DND-41 (cell line): ENCODE results near the gene MANSC4.

Experiments used
- ATAC-seq: fragments of 200-7000 bp; cut with Tn5 transposase; 3 replicates; pipeline ENCODE4 v1.9.1; 2021; ENCODE audit warnings: low read depth; ENCODE audit not compliant: insufficient read depth
- DNase-seq: peaks from one replicate; pipeline ENCODE4 v3.0.0-alpha.2; 2020
- H2AFZ ChIP-seq: 2 replicates; pipeline ENCODE4 v1.6.0; 2012; ENCODE audit warnings: low read depth, low read length
- H3K27ac ChIP-seq: 2 replicates; pipeline ENCODE4 v1.5.1; 2012; ENCODE audit warnings: low read length, inconsistent platforms
- H3K27me3 ChIP-seq: fragments of 200-600 bp; sonication (generic); 2 replicates; pipeline ENCODE4 v1.6.0; 2012; ENCODE audit warnings: low read length, mild to moderate bottlenecking, inconsistent platforms; ENCODE audit not compliant: insufficient read depth, poor library complexity
- H3K36me3 ChIP-seq: 2 replicates; pipeline ENCODE4 v1.5.1; 2012; ENCODE audit warnings: low read length, inconsistent platforms; ENCODE audit not compliant: insufficient read depth
- H3K4me1 ChIP-seq: 2 replicates; pipeline ENCODE4 v1.5.1; 2012; ENCODE audit warnings: mild to moderate bottlenecking, low read length; ENCODE audit not compliant: insufficient read depth
- H3K4me2 ChIP-seq: 2 replicates; pipeline ENCODE4 v1.6.0; 2012; ENCODE audit warnings: mild to moderate bottlenecking, moderate library complexity, low read length, inconsistent platforms; ENCODE audit not compliant: insufficient read depth
- H3K4me3 ChIP-seq, 2 experiments: fragments of 200-600 bp in 1 of 2; shearing (Covaris generic) in 1 of 2; 2 replicates each; pipeline ENCODE4 v1.5.1; 2012 to 2016; ENCODE audit warnings: inconsistent platforms in 2 of 2, low read length in 2 of 2, mild to moderate bottlenecking in 2 of 2, low read depth in 1 of 2, moderate library complexity in 1 of 2
- H3K79me2 ChIP-seq: 2 replicates; pipeline ENCODE4 v1.6.0; 2012; ENCODE audit warnings: low read length, inconsistent platforms; ENCODE audit not compliant: insufficient read depth
- H3K9ac ChIP-seq: 2 replicates; pipeline ENCODE4 v1.6.0; 2012; ENCODE audit warnings: low read depth, mild to moderate bottlenecking, inconsistent platforms, low read length, moderate library complexity
- H3K9me3 ChIP-seq: 2 replicates; pipeline ENCODE4 v1.5.1; 2012; ENCODE audit warnings: low read length, moderate library complexity, mild to moderate bottlenecking, inconsistent platforms; ENCODE audit not compliant: insufficient read depth, severe bottlenecking
- H4K20me1 ChIP-seq: 2 replicates; pipeline ENCODE4 v1.6.0; 2012; ENCODE audit warnings: low read length; ENCODE audit not compliant: insufficient read depth
- EZH2 ChIP-seq: IDR thresholded peaks from 3 replicates; pipeline ENCODE4 v1.6.1; 2012; ENCODE audit warnings: borderline replicate concordance, low read depth, mild to moderate bottlenecking, moderate library complexity, low read length, inconsistent platforms; ENCODE audit not compliant: severe bottlenecking
- TF ChIP-seq, protein P1 (sequence below): IDR thresholded peaks from 2 replicates; pipeline ENCODE4 v1.5.1; 2012; ENCODE audit warnings: borderline replicate concordance, low read length, moderate library complexity, mild to moderate bottlenecking; ENCODE audit not compliant: poor library complexity, severe bottlenecking; ENCODE audit errors: extremely low read depth

MANSC4 gene

DNA sequence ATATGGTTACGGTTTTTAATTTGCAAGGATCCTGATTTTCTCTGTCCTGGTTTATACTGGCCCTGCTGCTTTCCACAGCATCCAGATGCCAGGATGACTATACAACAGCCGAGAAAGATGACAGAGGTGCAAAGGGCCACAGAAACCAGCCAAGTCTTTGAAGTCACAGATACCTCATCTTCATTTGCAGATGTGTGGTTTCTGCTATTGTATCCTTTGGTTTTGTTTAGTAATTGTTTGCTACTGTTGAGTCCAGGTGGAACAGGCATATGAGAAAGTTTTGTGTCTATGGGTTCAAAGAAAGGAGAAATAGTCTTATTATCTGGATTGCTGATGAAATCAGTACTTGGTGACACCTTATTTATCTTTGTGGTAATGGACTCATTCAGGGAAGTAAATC, 17.3 kb downstream of the MANSC4 start:
- no peak for TF ChIP-seq EZH2
- TF ChIP-seq, protein P1, sequence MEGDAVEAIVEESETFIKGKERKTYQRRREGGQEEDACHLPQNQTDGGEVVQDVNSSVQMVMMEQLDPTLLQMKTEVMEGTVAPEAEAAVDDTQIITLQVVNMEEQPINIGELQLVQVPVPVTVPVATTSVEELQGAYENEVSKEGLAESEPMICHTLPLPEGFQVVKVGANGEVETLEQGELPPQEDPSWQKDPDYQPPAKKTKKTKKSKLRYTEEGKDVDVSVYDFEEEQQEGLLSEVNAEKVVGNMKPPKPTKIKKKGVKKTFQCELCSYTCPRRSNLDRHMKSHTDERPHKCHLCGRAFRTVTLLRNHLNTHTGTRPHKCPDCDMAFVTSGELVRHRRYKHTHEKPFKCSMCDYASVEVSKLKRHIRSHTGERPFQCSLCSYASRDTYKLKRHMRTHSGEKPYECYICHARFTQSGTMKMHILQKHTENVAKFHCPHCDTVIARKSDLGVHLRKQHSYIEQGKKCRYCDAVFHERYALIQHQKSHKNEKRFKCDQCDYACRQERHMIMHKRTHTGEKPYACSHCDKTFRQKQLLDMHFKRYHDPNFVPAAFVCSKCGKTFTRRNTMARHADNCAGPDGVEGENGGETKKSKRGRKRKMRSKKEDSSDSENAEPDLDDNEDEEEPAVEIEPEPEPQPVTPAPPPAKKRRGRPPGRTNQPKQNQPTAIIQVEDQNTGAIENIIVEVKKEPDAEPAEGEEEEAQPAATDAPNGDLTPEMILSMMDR, result no peak
- no peak overlapping the region for H3K9ac ChIP-seq
- DNase-seq (peak; percentile 53), ATAC-seq (peak; percentile 94)
- H2AFZ ChIP-seq, result no peak overlapping the region
- H3K27ac ChIP-seq, result no peak overlapping the region
- H3K36me3 ChIP-seq, result no peaks in the 10 kb centered on the region; the same call in 1 of the 2 replicates
- peaks cover 7% of the 10 kb centered on the region for H3K4me1 ChIP-seq
- no peaks in the 10 kb centered on the region for H3K27me3 ChIP-seq
- no peaks in the 10 kb centered on the region for H3K9me3 ChIP-seq
- no peak overlapping the region for H3K4me2 ChIP-seq
- no peaks in the 10 kb centered on the region for H4K20me1 ChIP-seq
- H3K79me2 ChIP-seq, result no peaks in the 10 kb centered on the region
- no peak overlapping the region for H3K4me3 ChIP-seq

- Histone ChIP-seq H3K36me3 (peaks cover 30% of the 10 kb centered on the region), H3K9ac (no peak overlapping the region), H3K4me2 (no peak overlapping the region), H4K20me1 (no peaks in the 10 kb centered on the region), H3K4me3 (no peak overlapping the region), H2AFZ (no peak overlapping the region), H3K9me3 (no peaks in the 10 kb centered on the region), H3K27ac (no peak overlapping the region), H3K4me1 (no peaks in the 10 kb centered on the region; the same call in 1 of the 2 replicates), H3K27me3 (no peaks in the 10 kb centered on the region), H3K79me2 (peaks cover 3% of the 10 kb centered on the region; the same call in 1 of the 2 replicates)
- no peak for DNase-seq
- ATAC-seq, result no peak
- TF ChIP-seq, protein P1, result no peak
- no peak for TF ChIP-seq EZH2
Observed at GRCh38 chr12:27756670-27757195, 23.3 kb downstream of the MANSC4 start.

DNA sequence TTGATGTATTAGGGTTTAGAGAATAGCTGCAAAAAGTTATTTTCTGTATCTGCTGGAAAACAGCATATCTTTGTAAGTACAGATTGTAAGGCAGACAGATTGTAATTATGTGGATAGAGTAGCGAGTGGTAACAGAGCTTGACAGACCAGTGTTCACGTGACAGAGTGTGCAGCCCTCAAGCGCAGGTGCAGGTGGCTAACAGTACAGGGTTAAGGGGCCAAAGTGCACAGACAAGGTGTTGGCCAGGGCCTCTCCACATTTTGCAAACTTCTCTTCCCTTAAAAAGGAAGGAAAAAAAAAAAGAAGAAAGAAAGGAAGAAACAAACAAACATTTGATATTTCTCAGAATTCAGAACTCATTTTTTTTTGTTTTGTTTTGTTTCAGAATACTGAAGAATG, 25.2 kb downstream of the MANSC4 start:
- TF ChIP-seq, protein P1, result no peak
- TF ChIP-seq EZH2, result no peak
- Histone ChIP-seq H2AFZ (no peak overlapping the region), H3K4me2 (no peak overlapping the region), H3K27me3 (no peaks in the 10 kb centered on the region), H3K9me3 (no peaks in the 10 kb centered on the region), H4K20me1 (no peaks in the 10 kb centered on the region; the same call in 1 of the 2 replicates), H3K4me3 (no peak overlapping the region), H3K79me2 (peaks cover 3% of the 10 kb centered on the region; the same call in 1 of the 2 replicates), H3K9ac (no peak overlapping the region), H3K36me3 (peaks cover 38% of the 10 kb centered on the region), H3K27ac (no peak overlapping the region), H3K4me1 (no peaks in the 10 kb centered on the region)
- DNase-seq, result no peak
- no peak for ATAC-seq
